Activated CD4-positive, alpha-beta T cell treated with anti-CD3 and anti-CD28 coated beads, Interleukin-2, amount 50 U/mL, for 48 hours (primary cell): ENCODE results near the gene MN1.
"Not testable (repeated sequence)": the region's sequence is repeated elsewhere in the genome, so short reads cannot be mapped to it uniquely, and the experiment has no call there.

Source experiments
- DNase-seq, 2 experiments: peaks; one replicate each; pipeline ENCODE4 v3.0.0-alpha.2; 2020

The MN1 gene

DNA sequence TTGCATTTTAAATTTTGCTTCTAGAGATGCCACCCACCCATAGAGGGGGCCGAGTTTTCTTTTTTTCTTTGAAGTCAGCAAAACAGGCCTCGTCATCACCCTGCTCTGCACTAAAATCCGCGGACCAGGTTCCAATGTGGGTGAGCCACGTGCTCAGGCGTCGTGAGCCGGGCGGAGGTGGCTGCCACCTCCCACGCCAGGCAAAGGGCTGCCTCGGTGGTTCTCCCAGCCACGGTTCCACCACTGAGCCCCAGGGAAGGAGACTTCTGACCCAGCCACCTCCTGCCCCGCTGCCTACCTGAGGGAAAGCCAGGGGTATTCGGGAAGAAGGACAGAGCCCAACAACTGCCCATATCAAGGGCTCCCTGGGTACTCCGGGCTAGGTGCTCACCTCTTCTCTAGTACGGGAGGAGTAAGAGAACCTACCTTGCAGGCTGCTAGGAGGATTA is 45.3 kb downstream of the MN1 start:
- DNase-seq, result no peak

- no peak for DNase-seq
These were observed 45.9 kb downstream of the MN1 start for GRCh38 chr22:27755521-27756211.

- no peak for DNase-seq
These were observed 46.6 kb downstream of the MN1 start for GRCh38 chr22:27754888-27755480.

DNA sequence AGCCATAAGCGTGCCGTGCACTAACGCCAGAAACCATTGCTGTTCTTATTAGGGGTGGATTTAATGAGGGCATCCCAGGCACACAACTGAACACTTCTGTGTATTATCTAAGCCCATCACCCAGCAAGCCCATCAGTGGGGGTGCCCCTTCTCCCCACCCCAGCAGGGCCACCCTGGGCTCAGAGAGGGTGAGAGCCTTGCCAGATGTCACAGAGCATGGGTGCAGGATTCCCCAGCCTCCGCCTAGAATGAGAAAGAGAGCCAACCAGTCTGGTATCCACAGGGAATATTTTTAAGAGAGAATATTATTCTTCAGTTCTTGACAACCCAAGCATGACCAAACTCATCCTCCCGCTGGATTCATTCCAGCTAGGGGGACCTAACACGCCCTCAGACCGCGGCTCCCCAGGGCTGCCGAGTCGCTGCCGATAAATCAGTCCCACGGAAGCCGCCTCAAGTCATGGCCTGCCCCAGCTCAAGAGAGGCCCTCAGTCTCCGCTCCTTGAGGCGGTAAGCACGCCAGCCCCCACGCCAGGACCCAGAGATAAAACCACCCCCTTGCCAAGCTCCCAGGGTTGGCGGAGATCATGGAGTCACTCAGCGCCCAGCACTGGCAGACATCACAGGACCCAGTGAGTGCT is 47.2 kb downstream of the MN1 start:
- no peak for DNase-seq

DNA sequence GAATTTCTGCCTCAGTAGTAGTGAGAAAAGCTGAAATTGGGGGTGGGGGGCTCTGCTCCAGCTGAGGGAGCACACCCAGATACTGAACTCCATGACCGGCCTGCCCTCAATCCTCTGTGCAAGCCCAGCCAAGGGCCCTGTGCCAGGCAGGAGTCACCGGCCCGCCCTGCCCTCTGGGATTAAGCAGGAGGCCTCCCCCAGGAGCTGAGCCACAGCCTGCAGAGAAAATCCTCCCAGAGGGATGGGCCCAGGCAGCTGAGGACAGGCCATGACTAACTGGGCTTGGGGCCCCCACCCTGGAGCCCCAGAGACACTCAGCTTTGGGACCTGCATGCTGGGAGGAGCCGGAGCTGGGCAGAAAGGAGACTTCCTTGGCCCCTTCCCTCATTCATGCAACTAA is 48.8 kb downstream of the MN1 start:
- no peak for DNase-seq

GRCh38 chr22:27752141-27752540 is 49.4 kb downstream of the MN1 start:
- DNase-seq, result no peak

- no peak for DNase-seq
These were observed 50.1 kb downstream of the MN1 start for GRCh38 chr22:27751277-27752070.

GRCh38 chr22:27750584-27751265 is 50.8 kb downstream of the MN1 start:
- no peak for DNase-seq

GRCh38 chr22:27749597-27750225 is 51.8 kb downstream of the MN1 start:
- no peak for DNase-seq

GRCh38 chr22:27748751-27749191 is 52.8 kb downstream of the MN1 start:
- DNase-seq, result no peak

- no peak for DNase-seq
These were observed 53.2 kb downstream of the MN1 start for GRCh38 chr22:27748349-27748748.

GRCh38 chr22:27747396-27748221 is 53.9 kb downstream of the MN1 start:
- DNase-seq, result no peak

DNA sequence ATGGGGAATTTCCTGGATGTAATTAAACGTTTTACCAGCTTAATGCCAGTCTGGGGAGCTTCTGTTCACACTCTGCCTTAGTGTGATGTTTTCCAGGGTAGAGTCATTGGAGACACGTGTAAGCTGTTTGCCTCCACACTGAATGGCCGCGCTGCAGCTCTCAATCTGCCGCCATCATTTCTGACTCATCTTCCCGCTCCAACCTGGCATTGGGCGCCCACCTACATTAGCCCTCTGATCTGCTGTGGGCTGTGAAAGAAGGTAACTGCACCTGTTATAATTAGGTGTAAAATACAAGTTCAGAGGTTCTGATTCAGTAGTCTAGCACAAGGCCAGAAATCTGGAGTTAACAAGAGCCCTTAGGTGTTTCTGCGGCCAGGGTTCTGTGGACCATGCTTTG is 54.6 kb downstream of the MN1 start:
- no peak for DNase-seq

- no peak for DNase-seq
These were observed 55.7 kb downstream of the MN1 start for GRCh38 chr22:27745809-27746208.

DNA sequence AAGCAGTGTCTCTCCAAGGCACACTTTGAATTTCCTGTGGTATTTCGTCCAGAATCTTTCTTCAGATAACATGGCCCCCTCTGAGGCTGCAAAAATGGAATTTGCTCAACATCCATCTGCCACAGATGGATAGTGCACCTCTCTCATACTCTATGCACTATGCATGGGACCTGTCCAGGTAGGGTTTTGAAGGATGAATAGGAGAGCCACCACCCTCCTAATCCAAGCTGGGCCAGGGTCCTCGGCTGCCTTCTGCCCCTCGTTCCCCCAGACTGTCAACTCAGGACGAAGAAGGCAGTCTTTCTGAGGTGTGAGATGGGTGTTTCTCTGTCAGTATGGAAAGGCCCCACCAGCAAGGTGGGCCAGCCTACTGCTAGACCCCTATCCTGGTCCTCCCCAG is 56.4 kb downstream of the MN1 start:
- DNase-seq, result no peak

DNA sequence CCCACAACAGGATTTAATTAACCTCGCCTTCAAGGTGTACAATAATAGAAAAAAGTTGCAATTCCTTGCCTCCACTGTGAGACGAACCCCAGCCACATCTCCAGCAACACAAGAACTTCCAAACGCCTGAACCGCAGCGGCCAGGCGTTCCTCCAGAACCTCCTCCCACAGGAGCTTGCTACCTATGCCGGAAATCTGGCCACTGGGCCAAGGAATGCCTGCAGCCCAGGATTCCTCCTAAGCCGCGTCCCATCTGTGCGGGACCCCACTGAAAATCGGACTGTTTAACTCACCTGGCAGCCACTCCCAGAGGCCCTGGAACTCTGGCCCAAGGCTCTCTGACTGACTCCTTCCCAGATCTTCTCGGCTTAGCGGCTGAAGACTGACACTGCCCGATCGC is 57.5 kb downstream of the MN1 start:
- not testable (repeated sequence) for DNase-seq

GRCh38 chr22:27740202-27740748 is 61.3 kb downstream of the MN1 start:
- no peak for DNase-seq

DNA sequence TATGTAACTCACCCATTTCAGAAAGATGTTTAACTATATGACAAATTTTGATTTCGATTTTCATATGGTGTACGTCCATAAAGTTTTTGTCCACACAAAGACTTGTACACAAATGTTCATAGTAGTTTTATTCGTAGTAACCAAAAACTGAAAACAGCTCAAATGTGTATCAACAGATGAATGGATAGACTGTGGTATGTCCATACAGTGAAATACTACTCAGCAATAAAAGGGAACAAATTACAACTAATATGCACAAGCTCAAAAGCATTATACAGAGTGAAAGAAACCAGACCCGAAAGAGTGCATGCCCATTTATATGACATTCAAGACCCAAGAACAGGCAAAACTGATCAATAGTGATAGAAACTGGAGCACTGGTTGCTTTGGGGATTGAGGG is 64.0 kb downstream of the MN1 start:
- no peak for DNase-seq

DNA sequence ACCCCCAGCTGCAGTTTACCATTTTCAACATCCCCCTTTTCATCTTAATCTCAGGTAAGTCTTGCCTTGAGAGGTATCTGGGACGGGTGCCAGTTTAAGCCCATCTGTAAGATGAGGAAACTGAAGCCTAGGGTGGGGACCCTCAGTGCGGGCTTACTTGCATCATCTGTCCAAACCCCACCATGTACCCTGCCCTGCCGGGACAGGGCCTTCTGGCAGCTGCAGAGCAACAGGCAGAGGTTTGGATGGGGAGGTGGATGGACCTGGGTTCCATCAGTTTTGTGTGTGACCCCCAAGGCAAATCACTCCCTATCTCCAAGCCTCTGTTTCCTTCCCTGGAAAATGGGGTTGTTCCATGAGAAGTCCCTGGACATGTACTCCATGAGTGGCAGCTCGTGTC is 67.5 kb downstream of the MN1 start:
- no peak for DNase-seq

DNA sequence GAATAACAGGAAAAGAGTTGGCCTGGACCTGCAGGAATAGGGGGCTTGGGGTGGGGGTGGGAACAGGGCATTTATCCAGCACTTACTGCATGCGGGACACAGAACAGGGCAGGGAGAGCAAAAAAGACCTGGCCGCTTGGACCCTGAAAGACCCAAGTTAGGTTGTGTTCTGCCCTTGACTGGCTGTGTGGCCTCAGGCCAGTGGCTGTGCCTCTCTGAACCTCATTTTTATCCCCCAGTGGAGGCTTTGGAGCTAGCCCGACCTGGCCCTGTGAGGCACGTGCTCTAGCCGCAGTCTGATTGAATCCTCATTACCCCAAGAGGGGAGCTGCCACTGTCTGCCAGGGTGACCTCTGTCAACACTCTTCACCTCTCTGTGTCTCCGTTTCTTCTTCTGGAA is 68.7 kb downstream of the MN1 start:
- no peak for DNase-seq

GRCh38 chr22:27732391-27732790 is 69.2 kb downstream of the MN1 start:
- no peak for DNase-seq
